ENCODE data around the gene ALDOB. TPM values are rescaled to one million over a fixed set of nuclear protein-coding genes. Genes with fewer than 3 reads are reported as not detected.

ALDOB gene
- total RNA-seq, 1 donor from 2014 or later, result not detected

GRCh38 chr9:101469026-101469425 lies 33.5 kb upstream of the ALDOB start:
- intact Hi-C loops (cut with micrococcal nuclease), result no loop called here
- H3K9me3 Mint-ChIP-seq, result no peaks in the 10 kb centered on the region
- no peak for DNase-seq (ENCODE audit: low spot score)
- H3K27me3 Mint-ChIP-seq (ENCODE audit: low read depth), result peaks cover 14% of the 10 kb centered on the region
- no peak overlapping the region for H3K4me3 Mint-ChIP-seq (ENCODE audit: low read depth)
- no peak overlapping the region for H3K27ac Mint-ChIP-seq
- no peaks in the 10 kb centered on the region for H3K4me1 Mint-ChIP-seq (ENCODE audit: low read depth)
- no peaks in the 10 kb centered on the region for H3K36me3 Mint-ChIP-seq (ENCODE audit: low read depth)

DNA sequence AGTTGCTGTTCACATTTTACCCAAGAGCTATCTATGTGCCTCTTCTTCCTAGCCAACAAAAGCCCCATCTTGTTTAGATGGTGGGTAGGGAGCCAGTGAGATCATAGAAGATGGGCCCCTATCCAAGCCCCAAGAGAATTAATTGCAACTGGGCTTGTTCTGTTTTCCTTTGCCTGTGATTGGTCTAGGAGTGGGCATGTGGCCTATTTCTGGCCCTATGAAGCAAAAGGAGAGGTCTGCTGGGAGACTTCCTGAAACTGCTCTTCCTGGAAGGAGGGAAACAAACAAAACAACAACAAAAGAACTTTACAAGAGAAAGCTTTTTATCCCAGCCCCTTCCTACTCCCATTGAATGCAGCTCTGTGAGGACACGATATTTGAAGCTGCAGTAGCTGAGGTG lies 32.5 kb upstream of the ALDOB start:
- intact Hi-C loops (cut with micrococcal nuclease), result no loop called here
- DNase-seq (ENCODE audit: low spot score), result no peak
- Mint-ChIP-seq H3K27me3 (ENCODE audit: low read depth) (peaks cover 14% of the 10 kb centered on the region), H3K36me3 (ENCODE audit: low read depth) (no peaks in the 10 kb centered on the region), H3K9me3 (no peaks in the 10 kb centered on the region), H3K4me1 (ENCODE audit: low read depth) (no peaks in the 10 kb centered on the region), H3K27ac (no peak overlapping the region), H3K4me3 (ENCODE audit: low read depth) (no peak overlapping the region)

GRCh38 chr9:101467690-101468089 lies 32.1 kb upstream of the ALDOB start:
- Mint-ChIP-seq H3K36me3 (ENCODE audit: low read depth) (no peaks in the 10 kb centered on the region), H3K9me3 (no peaks in the 10 kb centered on the region), H3K27me3 (ENCODE audit: low read depth) (peaks cover 18% of the 10 kb centered on the region), H3K4me1 (ENCODE audit: low read depth) (no peaks in the 10 kb centered on the region), H3K4me3 (ENCODE audit: low read depth) (no peak overlapping the region), H3K27ac (no peak overlapping the region)
- no peak for DNase-seq (ENCODE audit: low spot score)
- intact Hi-C loops (cut with micrococcal nuclease), result no loop called here

GRCh38 chr9:101466863-101467262 lies 31.3 kb upstream of the ALDOB start:
- no peak for DNase-seq (ENCODE audit: low spot score)
- Mint-ChIP-seq H3K9me3 (no peaks in the 10 kb centered on the region), H3K36me3 (ENCODE audit: low read depth) (no peaks in the 10 kb centered on the region), H3K27ac (no peak overlapping the region), H3K4me1 (ENCODE audit: low read depth) (no peaks in the 10 kb centered on the region), H3K27me3 (ENCODE audit: low read depth) (peaks cover 18% of the 10 kb centered on the region), H3K4me3 (ENCODE audit: low read depth) (no peak overlapping the region)
- intact Hi-C loops (cut with micrococcal nuclease), result no loop called here

- intact Hi-C loops (cut with micrococcal nuclease), result no loop called here
- no peak for DNase-seq (ENCODE audit: low spot score)
- H3K36me3 Mint-ChIP-seq (ENCODE audit: low read depth), result no peaks in the 10 kb centered on the region
- peaks cover 20% of the 10 kb centered on the region for H3K27me3 Mint-ChIP-seq (ENCODE audit: low read depth)
- H3K4me3 Mint-ChIP-seq (ENCODE audit: low read depth), result no peak overlapping the region
- no peaks in the 10 kb centered on the region for H3K9me3 Mint-ChIP-seq
- H3K4me1 Mint-ChIP-seq (ENCODE audit: low read depth), result no peaks in the 10 kb centered on the region
- no peak overlapping the region for H3K27ac Mint-ChIP-seq
These were observed 29.8 kb upstream of the ALDOB start for GRCh38 chr9:101465326-101465915.

- intact Hi-C loops (cut with micrococcal nuclease), result no loop called here
- no peaks in the 10 kb centered on the region for H3K9me3 Mint-ChIP-seq
- H3K4me3 Mint-ChIP-seq (ENCODE audit: low read depth), result no peak overlapping the region
- DNase-seq (ENCODE audit: low spot score), result no peak
- H3K4me1 Mint-ChIP-seq (ENCODE audit: low read depth), result no peaks in the 10 kb centered on the region
- no peaks in the 10 kb centered on the region for H3K36me3 Mint-ChIP-seq (ENCODE audit: low read depth)
- H3K27me3 Mint-ChIP-seq (ENCODE audit: low read depth), result peaks cover 12% of the 10 kb centered on the region
- H3K27ac Mint-ChIP-seq, result no peak overlapping the region
These were observed 27.8 kb upstream of the ALDOB start for GRCh38 chr9:101463397-101463796.

DNA sequence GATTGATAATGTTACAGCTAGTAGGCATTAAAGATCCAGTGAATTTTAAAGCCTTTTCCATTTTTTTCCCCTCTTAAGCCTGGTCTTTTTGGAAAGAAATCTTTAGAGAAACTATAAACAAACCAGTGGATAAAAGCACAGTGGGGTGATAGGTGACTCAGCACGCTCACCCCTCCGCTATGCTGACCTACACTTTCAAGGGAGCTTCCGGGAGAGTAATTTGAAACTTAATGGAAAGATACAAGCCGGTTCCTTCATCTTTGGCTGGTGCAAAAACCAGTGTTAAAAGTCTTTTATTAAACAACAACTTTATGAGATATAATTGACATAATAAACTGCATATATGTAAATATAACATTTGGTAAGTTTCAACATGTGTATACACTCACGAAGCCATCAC lies 27.0 kb upstream of the ALDOB start:
- H3K36me3 Mint-ChIP-seq (ENCODE audit: low read depth), result no peaks in the 10 kb centered on the region
- intact Hi-C loops (cut with micrococcal nuclease), result no loop called here
- no peak overlapping the region for H3K4me3 Mint-ChIP-seq (ENCODE audit: low read depth)

DNA sequence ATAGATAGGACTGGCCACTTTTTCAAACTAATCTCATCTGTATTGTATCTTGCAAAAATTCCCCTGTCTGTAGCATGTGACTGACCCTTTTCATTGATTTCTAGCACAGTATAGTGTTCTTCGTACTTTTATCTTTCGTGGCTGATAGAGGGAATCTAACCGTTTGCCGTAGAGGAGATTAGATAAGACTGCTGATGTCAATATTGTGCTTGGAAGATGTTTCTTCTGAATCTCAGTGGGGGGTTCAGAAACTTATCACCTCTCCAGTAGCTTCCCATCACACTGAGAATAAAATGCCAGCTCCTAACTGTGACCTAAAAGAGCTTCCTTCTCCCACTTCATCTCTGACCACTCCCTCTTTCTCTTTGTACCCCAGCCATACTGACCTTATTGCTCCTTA lies 25.4 kb upstream of the ALDOB start:
- intact Hi-C loops (cut with micrococcal nuclease), result no loop called here
- Mint-ChIP-seq H3K4me1 (ENCODE audit: low read depth) (no peaks in the 10 kb centered on the region), H3K27ac (no peak overlapping the region), H3K27me3 (ENCODE audit: low read depth) (peaks cover 16% of the 10 kb centered on the region), H3K4me3 (ENCODE audit: low read depth) (no peak overlapping the region), H3K36me3 (ENCODE audit: low read depth) (no peaks in the 10 kb centered on the region), H3K9me3 (no peaks in the 10 kb centered on the region)
- DNase-seq (ENCODE audit: low spot score), result no peak

More for the DNA sequence above, 27.0 kb upstream of the ALDOB start:
- Mint-ChIP-seq H3K9me3 (no peaks in the 10 kb centered on the region), H3K4me1 (ENCODE audit: low read depth) (no peaks in the 10 kb centered on the region), H3K27ac (no peak overlapping the region), H3K27me3 (ENCODE audit: low read depth) (peaks cover 15% of the 10 kb centered on the region)
- no peak for DNase-seq (ENCODE audit: low spot score)

GRCh38 chr9:101458963-101459631 lies 23.5 kb upstream of the ALDOB start:
- H3K36me3 Mint-ChIP-seq (ENCODE audit: low read depth), result no peaks in the 10 kb centered on the region
- DNase-seq (ENCODE audit: low spot score), result no peak
- no peaks in the 10 kb centered on the region for H3K4me1 Mint-ChIP-seq (ENCODE audit: low read depth)
- peaks cover 12% of the 10 kb centered on the region for H3K27me3 Mint-ChIP-seq (ENCODE audit: low read depth)
- no peak overlapping the region for H3K27ac Mint-ChIP-seq
- intact Hi-C loops (cut with micrococcal nuclease), result loop anchor here (1.0 kb wide), 1 partner anchor 71 kb away; no protein-coding TSS in a partner anchor
- no peaks in the 10 kb centered on the region for H3K9me3 Mint-ChIP-seq
- H3K4me3 Mint-ChIP-seq (ENCODE audit: low read depth), result no peak overlapping the region

- Mint-ChIP-seq H3K27ac (no peak overlapping the region), H3K27me3 (ENCODE audit: low read depth) (peaks cover 8% of the 10 kb centered on the region), H3K4me3 (ENCODE audit: low read depth) (no peak overlapping the region), H3K4me1 (ENCODE audit: low read depth) (no peaks in the 10 kb centered on the region), H3K36me3 (ENCODE audit: low read depth) (no peaks in the 10 kb centered on the region), H3K9me3 (no peaks in the 10 kb centered on the region)
- no peak for DNase-seq (ENCODE audit: low spot score)
- intact Hi-C loops (cut with micrococcal nuclease), result no loop called here
These were observed 21.4 kb upstream of the ALDOB start for GRCh38 chr9:101457003-101457402.

DNA sequence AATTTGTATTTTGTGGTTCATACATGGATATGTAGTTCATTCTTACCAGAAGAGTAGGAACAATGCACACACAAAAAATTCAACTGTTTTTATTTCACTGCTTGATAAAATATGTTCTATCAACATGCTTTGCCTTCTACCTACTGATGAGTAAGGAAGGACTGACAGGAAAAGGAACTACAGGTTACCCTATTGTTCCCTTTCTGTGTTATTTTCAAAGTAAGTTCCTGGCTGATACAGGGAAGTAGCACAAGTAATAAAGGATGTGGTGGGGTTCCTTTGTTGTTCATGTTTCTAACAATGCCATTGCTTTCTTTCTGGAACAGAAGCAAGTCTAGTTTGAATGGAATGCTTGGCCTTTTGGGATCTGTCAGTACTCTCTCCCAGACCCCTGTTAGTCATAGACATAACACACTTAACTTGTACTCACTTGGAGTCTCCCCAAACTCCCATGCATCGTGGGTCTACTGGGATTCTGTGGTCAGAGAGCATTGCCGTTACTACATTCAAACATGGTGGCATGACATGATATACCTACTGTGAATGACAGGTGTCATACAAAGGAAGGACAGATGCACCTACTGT lies 20.2 kb upstream of the ALDOB start:
- H3K27me3 Mint-ChIP-seq (ENCODE audit: low read depth), result peaks cover 14% of the 10 kb centered on the region
- H3K9me3 Mint-ChIP-seq, result no peaks in the 10 kb centered on the region
- H3K4me3 Mint-ChIP-seq (ENCODE audit: low read depth), result no peak overlapping the region
- H3K36me3 Mint-ChIP-seq (ENCODE audit: low read depth), result no peaks in the 10 kb centered on the region
- intact Hi-C loops (cut with micrococcal nuclease), result no loop called here
- no peak overlapping the region for H3K27ac Mint-ChIP-seq
- H3K4me1 Mint-ChIP-seq (ENCODE audit: low read depth), result no peaks in the 10 kb centered on the region
- no peak for DNase-seq (ENCODE audit: low spot score)

DNA sequence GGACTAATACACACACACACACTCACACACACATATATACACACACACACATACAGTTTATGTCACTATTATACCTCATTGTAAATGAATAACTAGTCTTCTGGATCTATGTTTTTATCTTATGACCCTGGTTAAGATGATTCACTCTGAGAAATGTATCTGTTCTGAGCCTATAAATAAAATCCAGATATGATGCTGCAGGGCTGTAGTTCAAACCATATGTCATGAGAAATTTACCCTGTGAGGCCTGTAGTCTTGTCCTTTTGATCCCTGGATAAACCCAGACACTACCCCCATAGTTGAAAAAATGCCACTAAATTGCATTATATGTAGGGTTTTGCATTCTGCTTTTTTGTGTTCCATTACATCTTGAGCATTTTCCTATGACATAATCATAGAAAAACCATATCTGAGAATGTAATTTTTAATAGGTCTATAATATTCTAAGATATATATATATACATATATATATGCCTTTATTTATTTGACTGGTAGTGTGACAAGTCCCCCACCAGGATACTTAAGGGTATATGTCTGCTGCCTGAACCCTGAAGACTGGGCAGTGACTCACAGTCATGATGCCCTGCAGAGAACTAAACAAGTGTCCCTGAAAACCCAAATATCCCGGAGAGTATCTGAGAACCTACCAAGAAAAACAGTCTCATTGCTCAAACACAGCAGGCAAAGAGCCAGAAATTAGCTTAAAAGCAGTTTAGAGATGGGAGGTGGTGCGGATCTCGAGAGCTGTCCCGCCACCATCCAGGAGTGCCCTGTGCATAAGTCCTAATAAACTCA lies 18.4 kb upstream of the ALDOB start:
- Mint-ChIP-seq H3K4me1 (ENCODE audit: low read depth) (no peaks in the 10 kb centered on the region), H3K4me3 (ENCODE audit: low read depth) (no peak overlapping the region), H3K27ac (no peak overlapping the region), H3K36me3 (ENCODE audit: low read depth) (no peaks in the 10 kb centered on the region), H3K9me3 (no peaks in the 10 kb centered on the region), H3K27me3 (ENCODE audit: low read depth) (peaks cover 23% of the 10 kb centered on the region)
- no peak for DNase-seq (ENCODE audit: low spot score)
- intact Hi-C loops (cut with micrococcal nuclease), result no loop called here

GRCh38 chr9:101451498-101451897 lies 15.9 kb upstream of the ALDOB start:
- intact Hi-C loops (cut with micrococcal nuclease), result no loop called here
- no peaks in the 10 kb centered on the region for H3K36me3 Mint-ChIP-seq (ENCODE audit: low read depth)
- no peak overlapping the region for H3K27ac Mint-ChIP-seq
- H3K9me3 Mint-ChIP-seq, result no peaks in the 10 kb centered on the region
- no peak for DNase-seq (ENCODE audit: low spot score)
- H3K27me3 Mint-ChIP-seq (ENCODE audit: low read depth), result peaks cover 33% of the 10 kb centered on the region
- H3K4me1 Mint-ChIP-seq (ENCODE audit: low read depth), result peaks cover 4% of the 10 kb centered on the region
- H3K4me3 Mint-ChIP-seq (ENCODE audit: low read depth), result no peak overlapping the region
